KMS-11 (cell line): Measurements from ENCODE around the gene FNDC8.

Experiments
- H2AFZ ChIP-seq: fragments of 200-600 bp; sonication (generic); 2 replicates; pipeline ENCODE4 v1.6.1; 2016; ENCODE audit warnings: antibody characterized with exemption, mixed run types, low read depth
- H3K27ac ChIP-seq: fragments of 200-600 bp; sonication (generic); 2 replicates; pipeline ENCODE4 v1.6.1; 2016; ENCODE audit warnings: mild to moderate bottlenecking, mixed run types
- H3K27me3 ChIP-seq: fragments of 200-600 bp; sonication (generic); 2 replicates; pipeline ENCODE4 v1.6.1; 2017; ENCODE audit warnings: mild to moderate bottlenecking, low read depth, mixed run types, moderate library complexity; ENCODE audit not compliant: insufficient read depth
- H3K36me3 ChIP-seq: fragments of 200-600 bp; sonication (generic); 2 replicates; pipeline ENCODE4 v1.6.1; 2017; ENCODE audit warnings: mild to moderate bottlenecking, mixed run types; ENCODE audit not compliant: insufficient read depth
- H3K4me1 ChIP-seq: fragments of 200-600 bp; sonication (generic); 2 replicates; pipeline ENCODE4 v1.6.1; 2016; ENCODE audit warnings: mild to moderate bottlenecking, low read depth, mixed run types; ENCODE audit not compliant: poor library complexity, severe bottlenecking
- H3K4me2 ChIP-seq: fragments of 200-600 bp; sonication (generic); 2 replicates; pipeline ENCODE4 v1.7.0; 2016; ENCODE audit warnings: mild to moderate bottlenecking, mixed run types
- H3K4me3 ChIP-seq: fragments of 200-600 bp; sonication (generic); IDR thresholded peaks from 2 replicates; pipeline ENCODE4 v1.6.1; 2017; ENCODE audit warnings: low read depth, low read length, mixed read lengths; ENCODE audit not compliant: insufficient read depth
- H3K79me2 ChIP-seq: fragments of 200-600 bp; sonication (generic); 2 replicates; pipeline ENCODE4 v1.6.1; 2016; ENCODE audit warnings: low read depth, mixed run types; ENCODE audit not compliant: insufficient read depth
- H3K9ac ChIP-seq: fragments of 200-600 bp; sonication (generic); 2 replicates; pipeline ENCODE4 v1.6.1; 2016; ENCODE audit warnings: mild to moderate bottlenecking, mixed run types
- H4K20me1 ChIP-seq: fragments of 200-600 bp; sonication (generic); 2 replicates; pipeline ENCODE4 v1.6.1; 2016; ENCODE audit warnings: mild to moderate bottlenecking, mixed run types; ENCODE audit not compliant: insufficient read depth
- TF ChIP-seq, protein P1 (sequence below): fragments of 200-600 bp; sonication (generic); conservative IDR thresholded peaks from 2 replicates; pipeline ENCODE4 v1.6.1; 2017; ENCODE audit warnings: low read depth, mild to moderate bottlenecking, antibody characterized with exemption, low read length, moderate library complexity, mixed read lengths

Gene FNDC8

DNA sequence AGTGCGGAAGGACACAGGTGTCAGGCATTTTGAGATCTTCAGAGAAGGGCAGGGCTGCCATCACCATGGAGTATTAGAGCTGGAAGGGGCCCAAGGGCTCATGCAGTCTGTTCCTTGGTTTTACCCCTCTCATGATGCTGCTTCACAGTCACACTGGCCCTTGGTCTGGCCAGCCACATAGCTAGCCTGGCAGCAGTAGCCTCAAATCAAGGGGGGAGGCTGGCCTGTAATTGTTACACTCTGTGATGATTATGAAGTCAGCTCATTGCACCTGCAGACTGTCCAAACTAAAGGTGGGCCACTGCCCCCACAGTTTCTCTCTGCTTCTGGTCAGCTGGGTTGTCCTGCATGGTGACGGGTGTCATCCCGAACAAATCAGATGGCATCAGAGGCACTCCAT is at the start of gene FNDC8:
Gene FNDC8, plus strand, starts transcription at position 301 of the 400 bp plus-strand sequence. Its CDS starts 79 bp downstream, at position 380.
- Histone ChIP-seq H3K4me3 (no peak within 1 kb of the TSS), H3K4me2 (no peak within 1 kb of the TSS), H2AFZ (no peak within 1 kb of the TSS), H3K27me3 (no peaks in the 10 kb centered on the region), H3K9ac (no peak within 1 kb of the TSS), H4K20me1 (no peaks in the 10 kb centered on the region), H3K27ac (no peak within 1 kb of the TSS), H3K36me3 (no peaks in the 10 kb centered on the region), H3K4me1 (peaks cover 22% of the 10 kb centered on the region), H3K79me2 (peaks cover 9% of the 10 kb centered on the region; the same call in 1 of the 2 replicates)
- TF ChIP-seq, protein P1, sequence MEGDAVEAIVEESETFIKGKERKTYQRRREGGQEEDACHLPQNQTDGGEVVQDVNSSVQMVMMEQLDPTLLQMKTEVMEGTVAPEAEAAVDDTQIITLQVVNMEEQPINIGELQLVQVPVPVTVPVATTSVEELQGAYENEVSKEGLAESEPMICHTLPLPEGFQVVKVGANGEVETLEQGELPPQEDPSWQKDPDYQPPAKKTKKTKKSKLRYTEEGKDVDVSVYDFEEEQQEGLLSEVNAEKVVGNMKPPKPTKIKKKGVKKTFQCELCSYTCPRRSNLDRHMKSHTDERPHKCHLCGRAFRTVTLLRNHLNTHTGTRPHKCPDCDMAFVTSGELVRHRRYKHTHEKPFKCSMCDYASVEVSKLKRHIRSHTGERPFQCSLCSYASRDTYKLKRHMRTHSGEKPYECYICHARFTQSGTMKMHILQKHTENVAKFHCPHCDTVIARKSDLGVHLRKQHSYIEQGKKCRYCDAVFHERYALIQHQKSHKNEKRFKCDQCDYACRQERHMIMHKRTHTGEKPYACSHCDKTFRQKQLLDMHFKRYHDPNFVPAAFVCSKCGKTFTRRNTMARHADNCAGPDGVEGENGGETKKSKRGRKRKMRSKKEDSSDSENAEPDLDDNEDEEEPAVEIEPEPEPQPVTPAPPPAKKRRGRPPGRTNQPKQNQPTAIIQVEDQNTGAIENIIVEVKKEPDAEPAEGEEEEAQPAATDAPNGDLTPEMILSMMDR: no peak

DNA sequence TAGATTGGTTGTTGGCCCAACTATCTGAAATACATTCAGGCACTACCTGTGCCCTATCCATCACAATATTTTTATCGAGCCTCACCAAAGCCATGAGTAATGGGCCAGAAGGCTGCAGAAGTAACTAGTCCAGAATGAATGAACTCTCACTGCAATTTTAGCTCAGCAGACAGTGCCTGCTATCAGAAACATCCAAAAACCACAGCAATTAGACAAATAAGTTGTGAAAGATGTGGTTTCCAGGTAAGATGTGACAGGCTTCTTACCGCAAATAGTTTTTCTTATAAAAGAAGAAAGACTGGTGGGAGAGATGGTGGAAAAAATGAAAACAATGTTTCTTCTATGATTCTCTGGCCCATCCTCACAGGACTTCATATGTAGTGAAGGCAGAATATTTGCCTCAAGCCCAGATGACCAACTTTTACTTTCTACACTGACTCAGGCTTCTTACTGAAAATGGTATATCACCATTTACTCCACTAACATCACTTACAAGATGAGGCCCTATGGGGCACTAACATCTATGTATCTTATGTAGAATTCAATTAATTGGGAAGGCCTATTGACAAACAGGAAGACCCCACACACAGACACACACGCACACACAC is 48.1 kb upstream of the FNDC8 start:
- TF ChIP-seq, protein P1: no peak
- Histone ChIP-seq H2AFZ (no peak overlapping the region), H3K4me2 (peak overlapping the region; percentile 81), H3K36me3 (no peaks in the 10 kb centered on the region), H3K79me2 (peaks cover 7% of the 10 kb centered on the region; the same call in 1 of the 2 replicates), H3K9ac (no peak overlapping the region), H3K4me3 (no peak overlapping the region), H3K27me3 (no peaks in the 10 kb centered on the region; the same call in 1 of the 2 replicates), H3K27ac (peak overlapping the region; percentile 1; the same call in 1 of the 2 replicates), H4K20me1 (peaks cover 15% of the 10 kb centered on the region), H3K4me1 (peaks cover 66% of the 10 kb centered on the region)

DNA sequence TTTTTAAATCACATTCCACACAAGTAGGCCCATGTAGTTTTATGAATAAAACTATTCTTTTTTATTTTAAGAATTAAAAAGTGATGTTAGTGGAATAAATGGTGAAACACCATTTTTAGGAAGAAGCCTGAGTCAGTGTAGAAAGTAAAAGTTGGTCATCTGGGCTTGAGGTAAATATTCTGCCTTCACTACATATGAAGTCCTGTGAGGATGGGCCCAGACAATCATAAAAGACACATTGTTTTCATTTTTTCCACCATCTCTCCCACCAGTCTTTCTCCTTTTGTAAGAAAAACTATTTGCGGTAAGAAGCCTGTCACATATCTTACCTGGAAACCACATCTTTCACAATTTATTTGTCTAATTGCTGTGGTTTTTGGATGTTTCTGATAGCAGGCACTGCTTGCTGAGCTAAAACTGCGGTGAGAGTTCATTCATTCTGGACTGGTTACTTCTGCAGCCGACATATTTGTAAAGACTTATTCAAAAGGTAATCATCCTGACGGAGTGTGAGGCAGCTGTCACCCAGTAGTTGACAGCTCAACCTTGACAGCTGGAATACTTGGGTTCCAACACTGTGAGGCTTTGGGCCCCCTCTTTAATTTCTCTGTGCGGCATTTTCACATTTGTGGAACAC is 47.3 kb upstream of the FNDC8 start:
- TF ChIP-seq, protein P1: no peak
- no peaks in the 10 kb centered on the region; the same call in 1 of the 2 replicates for H3K27me3 ChIP-seq
- peak overlapping the region; percentile 81 for H3K4me2 ChIP-seq
- H3K9ac ChIP-seq: no peak overlapping the region
- no peaks in the 10 kb centered on the region for H3K36me3 ChIP-seq
- H3K4me3 ChIP-seq: no peak overlapping the region
- peaks cover 15% of the 10 kb centered on the region; the same call in 1 of the 2 replicates for H3K79me2 ChIP-seq
- H2AFZ ChIP-seq: no peak overlapping the region
- H4K20me1 ChIP-seq: peaks cover 15% of the 10 kb centered on the region
- H3K27ac ChIP-seq: peak overlapping the region; percentile 1; the same call in 1 of the 2 replicates
- peaks cover 68% of the 10 kb centered on the region for H3K4me1 ChIP-seq

DNA sequence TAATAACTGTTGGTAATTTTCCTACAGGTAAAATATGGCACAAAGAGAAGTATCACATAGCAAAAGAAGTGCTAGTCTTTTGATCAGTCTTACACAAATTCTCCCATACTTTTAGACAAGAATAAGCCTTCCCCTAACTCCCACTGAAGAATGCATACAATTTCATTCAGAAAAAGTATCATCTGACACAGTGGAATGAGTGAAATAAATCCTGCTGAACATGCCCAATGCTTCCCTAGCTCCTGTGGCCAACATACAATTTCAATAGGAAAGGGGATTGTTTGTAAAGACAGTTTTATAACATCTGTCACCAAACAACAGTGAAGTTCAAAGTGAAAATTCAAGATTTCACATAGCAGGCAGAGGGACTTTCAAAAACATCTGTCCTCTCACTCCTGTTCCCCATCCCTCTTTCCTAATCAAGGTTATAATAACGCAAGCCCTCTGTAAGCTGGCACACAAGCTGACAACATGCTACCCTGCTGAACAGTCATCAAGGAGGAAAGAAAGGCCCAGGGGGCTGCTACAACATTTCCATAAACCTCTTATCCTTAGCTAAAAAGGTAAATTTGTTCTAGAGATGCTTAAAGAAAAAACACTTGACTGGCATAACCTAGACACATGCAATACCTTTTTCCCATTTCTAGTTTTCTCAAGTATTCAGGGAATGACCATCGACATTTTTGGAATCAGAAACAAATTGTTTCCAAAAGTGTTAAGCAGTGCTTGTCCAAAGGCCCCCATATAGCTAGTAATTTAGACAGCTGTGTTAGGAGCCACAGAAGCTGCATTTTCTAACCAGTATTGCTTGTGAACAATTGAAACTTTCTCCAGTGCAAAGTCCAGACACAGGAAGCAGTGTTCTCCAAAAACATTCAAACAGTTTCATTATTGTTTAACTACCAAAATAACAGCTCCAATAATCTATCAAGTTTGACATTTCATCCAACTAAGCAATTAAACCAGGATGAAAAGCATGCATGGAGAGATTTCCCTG is 46.4 kb upstream of the FNDC8 start:
- Histone ChIP-seq H3K4me3 (no peak overlapping the region), H3K27me3 (no peaks in the 10 kb centered on the region; the same call in 1 of the 2 replicates), H3K4me2 (peak overlapping the region; percentile 81), H3K4me1 (peaks cover 77% of the 10 kb centered on the region), H3K79me2 (peaks cover 24% of the 10 kb centered on the region; the same call in 1 of the 2 replicates), H3K36me3 (no peaks in the 10 kb centered on the region), H4K20me1 (peaks cover 15% of the 10 kb centered on the region), H3K27ac (peak overlapping the region; percentile 1; the same call in 1 of the 2 replicates), H3K9ac (no peak overlapping the region), H2AFZ (no peak overlapping the region)
- TF ChIP-seq, protein P1: no peak
